Daoy (cell line): ENCODE measurements around the gene KLF6. TPM values are rescaled to one million over a fixed set of nuclear protein-coding genes. Genes with fewer than 3 reads are reported as not detected.

ENCODE experiments used
- DNase-seq: peaks from one replicate; pipeline ENCODE4 v3.0.0-alpha.2; 2015; ENCODE audit warnings: low read depth
- total RNA-seq: library from RNA; depleted of rRNA; stranded (reverse); fragments of >200 nt; shearing (Covaris generic); gene quantifications from 2 replicates; pipeline ENCODE4 v1.2.3, GENCODE V29; 2014

Gene KLF6
- total RNA-seq, 1 experiment from 2014 or later: 11.6 TPM

- DNase-seq: no peak
These were observed 2.8 kb upstream of the KLF6 start for GRCh38 chr10:3787816-3788215.

GRCh38 chr10:3787016-3787400 is 2.0 kb upstream of the KLF6 start:
- DNase-seq: no peak

- DNase-seq: peak; percentile 54
These were observed 1.4 kb upstream of the KLF6 start for GRCh38 chr10:3786295-3787015.

GRCh38 chr10:3785851-3786271 is 852 bp upstream of the KLF6 start:
- DNase-seq: no peak

- DNase-seq: peak; percentile 97
These were observed 342 bp upstream of the KLF6 start for GRCh38 chr10:3785251-3785850.

GRCh38 chr10:3783682-3784432 is 1.2 kb downstream of the KLF6 start:
- DNase-seq: peak; percentile 71

- DNase-seq: peak; percentile 80
These were observed 1.7 kb downstream of the KLF6 start for GRCh38 chr10:3783316-3783681.

GRCh38 chr10:3782451-3783315 is 2.3 kb downstream of the KLF6 start:
- DNase-seq: peak; percentile 88

- no peak for DNase-seq
These were observed 2.9 kb downstream of the KLF6 start for GRCh38 chr10:3782146-3782450.

- DNase-seq: peak; percentile 75
These were observed 3.4 kb downstream of the KLF6 start for GRCh38 chr10:3781468-3782145.

GRCh38 chr10:3780771-3781467 is 4.1 kb downstream of the KLF6 start:
- DNase-seq: no peak

- DNase-seq: peak; percentile 60
These were observed 4.8 kb downstream of the KLF6 start for GRCh38 chr10:3780021-3780770.

GRCh38 chr10:3779158-3779741 is 5.8 kb downstream of the KLF6 start:
- no peak for DNase-seq

GRCh38 chr10:3778692-3779157 is 6.3 kb downstream of the KLF6 start:
- no peak for DNase-seq

GRCh38 chr10:3777981-3778691 is 6.9 kb downstream of the KLF6 start:
- DNase-seq: no peak

GRCh38 chr10:3776796-3777571 is 8.0 kb downstream of the KLF6 start:
- peak; percentile 82 for DNase-seq

GRCh38 chr10:3775696-3776551 is 9.1 kb downstream of the KLF6 start:
- peak; percentile 72 for DNase-seq
